ENCODE data around the gene KBTBD6.
A peak's percentile ranks its signal among the peaks of the same experiment; 100 is the strongest.
"Not testable (repeated sequence)": the region's sequence is repeated elsewhere in the genome, so short reads cannot be mapped to it uniquely, and the experiment has no call there.

- peak; percentile 46 for TF ChIP-seq MAX (IDR thresholded peaks at IDR 0.05; ENCODE audit: low read depth, low read length)
- not testable (repeated sequence) for TF ChIP-seq POLR2A (IDR thresholded peaks at IDR 0.05; ENCODE audit: extremely low read depth, insufficient read length)
- TF ChIP-seq, protein P1, sequence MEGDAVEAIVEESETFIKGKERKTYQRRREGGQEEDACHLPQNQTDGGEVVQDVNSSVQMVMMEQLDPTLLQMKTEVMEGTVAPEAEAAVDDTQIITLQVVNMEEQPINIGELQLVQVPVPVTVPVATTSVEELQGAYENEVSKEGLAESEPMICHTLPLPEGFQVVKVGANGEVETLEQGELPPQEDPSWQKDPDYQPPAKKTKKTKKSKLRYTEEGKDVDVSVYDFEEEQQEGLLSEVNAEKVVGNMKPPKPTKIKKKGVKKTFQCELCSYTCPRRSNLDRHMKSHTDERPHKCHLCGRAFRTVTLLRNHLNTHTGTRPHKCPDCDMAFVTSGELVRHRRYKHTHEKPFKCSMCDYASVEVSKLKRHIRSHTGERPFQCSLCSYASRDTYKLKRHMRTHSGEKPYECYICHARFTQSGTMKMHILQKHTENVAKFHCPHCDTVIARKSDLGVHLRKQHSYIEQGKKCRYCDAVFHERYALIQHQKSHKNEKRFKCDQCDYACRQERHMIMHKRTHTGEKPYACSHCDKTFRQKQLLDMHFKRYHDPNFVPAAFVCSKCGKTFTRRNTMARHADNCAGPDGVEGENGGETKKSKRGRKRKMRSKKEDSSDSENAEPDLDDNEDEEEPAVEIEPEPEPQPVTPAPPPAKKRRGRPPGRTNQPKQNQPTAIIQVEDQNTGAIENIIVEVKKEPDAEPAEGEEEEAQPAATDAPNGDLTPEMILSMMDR (IDR thresholded peaks at IDR 0.05; ENCODE audit: low read depth, low read length): not testable (repeated sequence)
These were observed 716 bp downstream of the KBTBD6 start for GRCh38 chr13:41131660-41132511.
